Nucleus accumbens (tissue), 56 donors: ENCODE data around the gene DUSP7.

Experiments used
- DNase-seq, 56 donors: peaks; one replicate each; lab custom pipeline; 2025; lab: John Stamatoyannopoulos, UW

The DUSP7 gene

DNA sequence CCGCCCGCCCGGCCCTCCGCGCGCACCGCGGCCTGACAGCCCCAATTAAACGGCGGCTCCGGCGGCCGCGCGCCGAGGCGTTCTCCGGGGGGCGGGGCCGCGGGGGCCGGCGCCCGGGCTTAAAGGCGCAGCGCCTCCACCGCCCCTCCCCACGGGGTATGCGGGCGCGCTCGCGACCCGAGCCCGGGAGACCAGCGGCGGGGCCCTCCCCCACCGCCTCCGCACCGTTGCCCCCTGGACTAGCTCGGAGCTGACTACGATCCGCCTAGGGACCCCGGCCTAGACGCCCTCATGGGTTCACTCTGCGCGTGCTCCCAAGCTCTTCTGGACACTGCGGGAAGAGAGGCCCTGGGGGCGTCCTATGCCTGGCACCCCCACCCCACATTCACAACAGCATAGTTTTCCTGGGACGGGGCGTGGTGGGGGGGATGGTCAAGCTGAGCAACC, at the start of gene DUSP7:
Gene DUSP7 (minus strand): TSS at position 51 of the 447 bp plus-strand sequence. CDS start 205 bp downstream, outside the sequence.
- peak in 47 of 56 donors; percentile 27 to 88 (median 66) for DNase-seq

GRCh38 chr3:52104684-52105640, 48.6 kb upstream of the DUSP7 start:
- DNase-seq, result no peak

DNA sequence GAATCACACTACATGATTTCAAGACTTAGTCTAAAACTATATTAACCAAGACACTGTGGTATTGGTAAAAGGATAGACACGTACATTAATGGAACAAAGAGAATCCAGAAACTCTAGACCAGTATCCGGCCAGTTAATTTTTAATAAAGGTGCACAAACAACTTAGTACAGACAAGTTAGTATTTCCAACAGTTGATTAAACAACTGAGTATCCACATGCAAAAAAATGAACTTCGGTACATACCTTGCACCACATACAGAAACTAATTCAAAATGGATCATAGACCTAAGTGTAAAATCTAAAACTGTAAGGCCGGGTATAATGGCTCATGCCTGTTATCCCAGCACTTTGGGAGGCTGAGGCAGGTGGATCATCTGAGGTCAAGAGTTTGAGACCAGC, 46.6 kb upstream of the DUSP7 start:
- DNase-seq, result no peak

GRCh38 chr3:52099001-52099401, 42.6 kb upstream of the DUSP7 start:
- DNase-seq, result no peak

DNA sequence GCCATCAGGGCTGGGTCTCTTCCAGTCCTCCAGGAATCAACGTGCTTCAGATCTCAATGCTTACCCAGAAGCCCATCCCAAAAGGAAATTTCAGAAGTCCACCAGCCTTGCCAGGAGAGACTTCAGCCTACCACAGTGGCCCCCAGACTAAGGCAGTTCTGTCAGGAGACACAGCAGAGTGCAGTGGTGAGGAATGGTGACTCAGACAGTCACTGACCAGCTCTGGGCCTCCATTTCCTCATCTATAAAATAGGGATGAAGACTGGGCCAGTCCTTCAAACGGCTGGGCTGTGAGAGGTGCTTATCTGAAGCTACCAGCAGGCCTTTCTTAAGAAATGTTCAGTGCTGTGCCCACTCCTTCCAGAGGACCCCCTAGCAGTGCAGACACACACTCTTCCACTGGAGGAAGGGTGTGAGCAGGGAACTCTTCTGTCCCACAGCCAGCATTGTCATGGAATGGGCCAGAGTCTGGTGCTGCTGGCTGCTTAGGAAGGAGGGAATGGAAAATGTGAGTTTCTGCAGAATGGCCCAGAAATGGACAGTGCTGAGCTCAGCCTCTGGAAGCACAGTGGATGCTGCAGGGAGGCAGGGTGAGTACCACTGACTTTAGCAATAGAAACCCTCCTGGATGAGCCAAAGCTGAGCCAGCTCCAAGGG, 41.6 kb upstream of the DUSP7 start:
- no peak for DNase-seq

GRCh38 chr3:52095990-52096775, 39.8 kb upstream of the DUSP7 start:
- no peak for DNase-seq

DNA sequence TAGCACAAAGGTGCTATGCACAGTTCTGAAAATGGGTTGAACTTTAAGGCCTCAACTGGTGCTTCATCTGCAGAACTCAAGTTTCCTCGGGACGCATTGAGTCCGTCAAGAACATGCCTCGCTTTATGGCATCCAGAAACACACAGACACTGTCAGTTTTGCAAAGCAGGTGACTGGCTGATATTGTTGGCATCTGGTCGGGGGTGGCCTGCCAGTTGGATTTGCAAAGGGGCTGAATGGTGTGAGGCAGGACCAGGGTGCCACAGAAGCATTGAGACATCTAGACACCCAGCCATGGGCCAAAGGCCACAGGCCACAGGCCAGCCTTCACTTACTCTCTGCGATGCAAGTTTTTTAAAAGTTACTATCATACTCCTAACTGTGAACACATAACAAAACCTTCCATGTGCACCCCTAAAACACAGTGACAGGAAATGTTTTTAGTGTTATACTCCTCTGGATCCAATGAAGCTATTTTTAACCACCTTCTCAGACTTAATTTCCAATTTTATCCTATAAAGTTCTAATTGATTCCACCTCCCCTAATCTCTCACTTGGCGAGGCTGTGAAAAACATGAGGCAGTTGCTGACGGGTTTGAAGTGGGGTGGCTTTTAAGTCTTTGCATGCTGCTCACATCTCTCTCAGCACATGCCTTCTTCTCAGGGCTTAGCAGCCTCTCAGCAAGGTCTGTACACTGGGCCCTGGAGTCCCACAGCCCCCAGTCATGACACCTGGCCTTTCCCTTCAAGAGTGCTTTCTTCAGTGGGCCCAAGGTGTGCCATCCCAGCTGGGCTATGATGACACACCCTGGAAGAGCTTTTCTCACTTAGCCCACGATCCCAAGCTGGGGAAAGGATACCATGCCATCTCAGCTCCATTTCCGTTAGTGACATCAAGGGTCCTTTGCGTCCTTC, 38.5 kb upstream of the DUSP7 start:
- peak in 6 of 56 donors; percentile 19 to 56 (median 48) for DNase-seq

GRCh38 chr3:52093756-52094545, 37.6 kb upstream of the DUSP7 start:
- no peak for DNase-seq

DNA sequence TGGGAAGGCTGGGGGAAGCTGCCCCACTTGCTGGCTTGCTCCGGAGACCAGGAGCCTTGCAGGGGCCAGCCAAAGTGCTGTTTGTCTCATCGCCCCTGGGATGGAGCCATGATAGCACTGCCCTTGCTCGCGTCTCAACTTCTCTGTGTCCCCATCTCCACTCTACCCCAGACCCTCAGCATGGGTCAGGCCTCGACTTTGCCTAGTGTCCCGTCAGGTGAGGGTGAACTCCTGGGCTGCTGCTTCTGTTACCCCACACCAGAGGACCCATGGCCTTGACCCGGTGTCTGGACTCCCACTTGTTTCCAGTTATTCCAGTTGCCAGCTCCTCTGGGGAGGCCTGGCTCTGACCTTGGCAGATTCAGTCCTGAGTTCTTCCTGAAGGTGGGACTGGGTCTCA, 36.5 kb upstream of the DUSP7 start:
- no peak for DNase-seq

- DNase-seq, result no peak
Observed at GRCh38 chr3:52092271-52092660, 35.9 kb upstream of the DUSP7 start.

DNA sequence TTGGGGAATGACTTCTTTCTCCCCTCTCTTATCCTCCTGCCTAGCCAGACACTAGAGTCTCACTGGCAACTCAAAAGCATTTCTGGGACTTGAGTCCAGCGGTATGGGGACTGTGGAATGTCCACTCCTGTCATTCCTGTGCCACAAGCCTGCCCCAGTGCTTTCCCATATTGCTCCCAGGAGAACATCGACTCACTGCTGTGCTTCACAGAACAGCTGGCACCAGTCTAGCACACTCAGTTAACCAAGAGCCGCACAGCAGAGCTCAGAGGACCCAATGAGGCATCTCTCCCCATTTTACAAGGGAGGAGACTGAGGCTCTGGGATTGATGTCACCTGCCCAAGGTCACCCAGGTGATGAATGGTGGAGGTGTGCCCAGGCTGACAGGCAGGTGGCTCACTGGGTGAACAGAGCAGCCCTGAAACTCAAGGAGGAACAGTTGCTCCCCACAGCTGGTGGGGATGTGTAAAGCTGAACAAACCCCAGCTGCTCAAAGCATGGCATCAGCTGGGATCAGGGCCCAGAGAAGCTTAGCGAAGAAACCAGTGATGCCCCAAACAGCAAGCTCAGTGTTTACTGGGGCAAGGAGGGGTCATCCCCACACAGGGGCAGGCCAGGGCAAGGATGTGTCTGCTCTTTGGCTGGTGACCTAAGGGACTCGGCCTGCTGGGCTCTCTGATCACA, 35.4 kb upstream of the DUSP7 start:
- peak in 33 of 56 donors; percentile 10 to 69 (median 33) for DNase-seq

- no peak for DNase-seq
Observed at GRCh38 chr3:52090933-52091468, 34.6 kb upstream of the DUSP7 start.

- no peak for DNase-seq
Observed at GRCh38 chr3:52090131-52090932, 34.0 kb upstream of the DUSP7 start.

DNA sequence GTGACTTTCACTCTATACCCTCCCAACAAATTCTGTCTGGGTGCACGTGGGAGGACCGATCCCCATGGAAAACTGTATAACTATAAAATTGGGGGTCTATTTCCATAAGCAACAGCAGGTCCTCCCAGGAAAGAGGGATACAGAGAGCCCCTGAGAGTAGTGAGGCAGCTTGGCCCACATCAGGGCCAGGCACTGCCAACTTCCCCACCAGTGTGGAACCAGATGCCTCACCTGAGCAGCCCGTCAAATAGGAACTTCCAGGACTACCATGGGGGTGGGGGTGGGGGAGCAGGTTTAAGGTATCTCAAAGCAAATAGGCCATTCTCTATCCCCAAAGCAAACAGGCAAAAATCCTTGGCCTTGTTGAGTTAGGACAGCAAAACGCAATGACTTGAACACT, 33.3 kb upstream of the DUSP7 start:
- no peak for DNase-seq

- DNase-seq, result no peak
Observed at GRCh38 chr3:52088445-52089367, 32.3 kb upstream of the DUSP7 start.

DNA sequence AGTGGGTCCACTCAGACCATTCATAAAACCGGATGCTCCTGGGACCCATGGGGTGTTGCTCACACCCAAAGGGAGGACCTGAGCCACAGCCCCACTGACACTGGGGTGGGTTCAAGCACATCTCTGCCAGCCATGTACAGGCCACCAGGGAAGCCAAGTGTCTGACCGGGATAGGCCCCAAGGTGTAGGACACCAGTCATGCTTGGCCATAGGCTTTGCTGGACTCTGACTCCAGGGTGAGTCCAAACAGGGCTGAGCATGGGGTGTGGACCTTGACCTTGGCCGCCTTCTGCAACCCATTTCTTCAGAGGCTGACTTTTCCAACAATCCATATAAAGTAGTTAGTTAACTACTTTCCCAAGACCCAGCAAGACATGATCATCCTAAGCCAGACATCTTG, 31.4 kb upstream of the DUSP7 start:
- no peak for DNase-seq
